HS-5 (cell line): ENCODE data around the gene CD7.
"Not testable (repeated sequence)": the region's sequence is repeated elsewhere in the genome, so short reads cannot be mapped to it uniquely, and the experiment has no call there.

Source experiments
- DNase-seq: peaks from one replicate; pipeline ENCODE4 v3.0.0-alpha.2; 2012; ENCODE audit warnings: low read depth

CD7 gene

DNA sequence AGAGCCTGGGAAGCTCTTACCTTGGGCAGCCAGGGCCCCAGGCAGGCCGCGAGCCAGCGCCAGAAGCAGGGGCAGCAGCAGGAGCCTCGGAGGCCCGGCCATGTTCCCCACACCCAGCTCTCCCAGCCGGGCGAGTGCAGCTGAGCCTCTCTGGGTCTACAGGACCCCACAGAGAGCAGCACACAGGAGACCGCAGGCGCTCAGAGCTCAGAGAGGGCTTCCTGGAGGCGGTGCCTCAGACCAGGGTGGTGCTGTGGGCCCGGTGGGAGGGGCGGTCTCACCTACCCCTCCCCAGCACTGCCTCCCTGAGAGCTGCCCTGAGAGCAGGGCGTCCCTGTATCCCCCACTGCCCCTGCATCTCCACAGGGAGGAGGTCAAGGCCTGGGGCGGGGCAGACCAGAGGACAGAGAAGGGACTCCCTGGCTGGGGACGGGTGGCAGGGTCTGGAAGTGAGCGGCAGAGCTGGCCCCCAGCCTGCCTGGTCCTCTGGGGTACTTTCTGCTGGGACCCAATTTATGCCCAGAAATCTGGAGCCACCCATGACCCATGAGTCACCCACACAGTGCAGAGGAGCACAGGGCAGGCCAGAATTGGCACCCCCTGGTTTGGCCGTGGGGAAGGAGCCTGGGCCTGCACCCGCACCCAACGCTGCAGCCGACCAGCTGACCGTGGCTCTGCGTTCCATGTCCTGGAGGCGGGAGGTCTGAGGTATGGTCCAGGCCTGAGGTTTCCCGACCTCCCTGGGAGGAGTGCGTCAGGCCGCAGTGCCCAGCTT lies at the start of gene CD7:
Gene CD7 (minus strand): TSS at position 215 of the 775 bp plus-strand sequence. CDS start 113 bp downstream, at position 102.
- DNase-seq: no peak

DNA sequence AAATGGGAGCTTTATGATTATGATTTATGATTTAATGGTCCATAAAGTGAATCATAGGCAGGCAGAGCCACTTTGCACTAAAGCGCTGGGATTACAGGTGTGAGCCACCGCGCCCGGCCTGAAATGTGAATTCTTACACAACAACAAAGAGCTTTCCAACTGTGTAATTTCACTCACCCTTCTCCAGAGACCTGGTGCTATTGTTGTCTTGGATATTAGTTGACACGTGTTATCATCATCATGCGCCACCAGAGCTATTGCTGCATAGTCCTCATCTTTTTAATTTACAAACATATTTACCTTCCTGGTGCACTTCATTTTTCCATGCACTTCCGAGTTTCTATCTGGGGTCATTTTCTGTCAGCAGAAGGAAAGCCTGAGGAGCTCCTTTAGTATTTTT lies 49.3 kb upstream of the CD7 start:
- no peak for DNase-seq

DNA sequence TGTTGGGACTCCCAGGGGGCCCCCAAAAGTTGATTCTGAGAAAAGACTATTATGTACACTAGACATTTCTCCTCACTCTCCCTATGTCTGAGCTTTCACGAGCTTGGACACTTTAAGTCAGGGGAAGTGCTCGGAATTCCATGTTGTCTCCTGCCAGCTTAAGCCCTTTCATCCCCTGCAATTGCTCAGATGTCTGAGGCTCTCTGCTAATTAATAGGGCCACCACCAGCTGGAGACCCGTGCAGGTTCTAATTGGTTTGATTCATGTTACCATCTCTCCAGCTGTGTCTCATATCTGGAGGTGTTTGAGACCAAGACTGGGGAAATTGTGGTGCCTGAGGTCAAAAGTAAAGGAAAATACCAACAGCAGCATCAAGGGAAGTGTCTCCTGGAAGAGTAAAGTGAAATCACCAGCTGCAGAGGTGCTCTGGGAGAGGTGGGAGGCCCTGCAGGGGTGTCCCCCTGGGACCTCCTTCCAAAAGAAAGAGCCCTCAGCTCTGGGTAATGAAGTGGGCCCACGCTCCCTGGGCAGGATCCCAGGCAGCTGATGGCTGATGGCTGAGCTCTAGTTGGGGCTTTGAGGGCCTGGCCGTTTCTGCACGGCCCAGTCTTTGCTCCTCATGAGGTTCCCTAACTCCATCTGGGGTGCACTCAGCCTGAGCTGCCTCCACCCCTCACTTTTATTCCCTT lies 48.3 kb upstream of the CD7 start:
- DNase-seq: no peak

DNA sequence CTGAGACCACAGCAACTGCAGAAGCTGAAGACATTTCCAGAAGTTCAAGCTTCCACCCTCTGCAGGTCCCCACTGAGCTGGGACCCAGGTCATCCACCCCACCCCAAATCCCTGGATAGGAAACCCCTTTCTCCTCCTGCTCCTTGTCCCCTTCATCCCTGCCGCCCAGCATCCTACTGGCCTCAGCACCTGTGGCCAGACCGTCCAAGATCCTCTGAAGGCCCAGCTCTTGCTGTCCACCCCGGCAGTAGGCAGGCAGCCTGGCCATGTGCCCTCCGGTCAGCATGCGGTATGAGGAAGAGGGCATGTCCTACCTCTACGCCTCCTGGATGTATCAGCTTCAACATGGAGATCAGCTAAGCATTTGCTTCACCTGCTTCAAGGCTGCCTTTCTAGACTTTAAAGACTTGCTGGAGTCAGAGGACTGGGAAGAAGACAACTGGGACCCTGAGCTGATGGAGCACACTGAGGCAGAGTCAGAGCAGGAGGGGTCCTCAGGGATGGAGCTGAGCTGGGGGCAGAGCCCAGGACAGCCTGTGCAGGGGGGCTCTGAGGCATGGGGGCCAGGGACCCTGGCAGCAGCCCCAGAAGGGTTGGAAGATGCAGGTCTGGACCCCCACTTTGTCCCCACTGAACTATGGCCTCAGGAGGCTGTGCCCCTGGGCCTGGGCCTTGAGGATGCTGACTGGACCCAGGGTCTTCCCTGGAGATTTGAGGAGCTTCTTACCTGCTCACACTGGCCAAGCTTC lies 44.7 kb upstream of the CD7 start:
- no peak for DNase-seq

DNA sequence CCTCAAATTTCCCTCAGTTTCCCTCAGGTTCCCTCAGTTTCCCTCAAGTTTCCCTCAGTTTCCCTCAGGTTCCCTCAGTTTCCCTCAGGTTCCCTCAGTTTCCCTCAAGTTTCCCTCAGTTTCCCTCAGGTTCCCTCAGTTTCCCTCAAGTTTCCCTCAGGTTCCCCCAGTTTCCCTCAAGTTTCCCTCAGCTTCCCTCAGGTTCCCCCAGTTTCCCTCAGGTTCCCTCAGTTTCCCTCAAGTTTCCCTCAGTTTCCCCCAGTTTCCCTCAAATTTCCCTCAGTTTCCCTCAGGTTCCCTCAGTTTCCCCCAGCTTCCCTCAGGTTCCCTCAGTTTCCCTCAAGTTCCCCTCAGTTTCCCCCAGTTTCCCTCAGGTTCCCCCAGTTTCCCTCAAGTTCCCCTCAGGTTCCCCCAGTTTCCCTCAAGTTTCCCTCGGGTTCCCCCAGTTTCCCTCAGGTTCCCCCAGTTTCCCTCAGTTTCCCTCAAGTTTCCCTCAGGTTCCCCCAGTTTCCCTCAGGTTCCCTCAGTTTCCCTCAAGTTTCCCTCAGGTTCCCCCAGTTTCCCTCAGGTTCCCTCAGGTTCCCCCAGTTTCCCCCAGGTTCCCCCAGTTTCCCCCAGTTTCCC lies 42.2 kb upstream of the CD7 start:
- not testable (repeated sequence) for DNase-seq

DNA sequence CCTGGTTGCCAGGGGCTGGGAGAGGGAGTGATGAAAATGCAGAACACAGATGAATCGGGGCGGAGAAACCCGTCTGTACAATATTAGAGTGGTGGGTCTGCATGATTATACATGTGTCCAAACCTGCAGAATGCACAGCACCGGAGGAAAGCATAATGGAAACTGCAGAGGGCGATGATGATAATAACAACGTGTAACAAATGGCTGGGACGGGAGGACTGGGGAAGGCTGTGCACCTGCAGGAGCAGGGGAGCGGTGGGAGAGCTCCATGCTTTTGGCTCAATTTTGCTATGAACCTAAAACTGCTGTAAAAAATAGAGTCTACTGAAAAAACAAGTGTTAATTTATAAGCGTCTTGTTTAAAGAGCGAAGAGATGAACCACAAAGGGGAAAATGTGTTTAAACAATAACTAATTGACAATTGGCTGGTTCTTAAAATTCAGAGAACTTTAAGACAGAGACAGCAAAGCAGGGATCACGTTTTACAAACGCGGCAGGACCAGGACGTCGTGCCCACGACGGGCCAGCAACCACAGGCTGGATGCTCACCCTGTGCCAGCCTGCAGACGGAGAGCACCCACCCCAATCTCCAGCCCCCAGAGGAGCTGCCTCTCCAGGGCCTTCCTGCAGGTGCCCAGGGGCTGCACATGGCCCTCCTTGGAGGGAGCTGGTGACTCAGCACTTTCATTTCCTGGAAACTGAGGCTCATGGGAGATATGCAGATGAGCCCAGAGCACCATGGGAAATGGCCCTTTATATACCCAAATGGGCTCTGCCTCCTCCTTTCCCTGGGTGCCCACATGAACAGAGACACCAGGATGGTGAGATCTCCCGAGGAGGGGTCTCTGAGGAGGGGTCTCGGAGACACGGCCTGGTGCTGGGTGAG lies 41.3 kb upstream of the CD7 start, which contains the start of gene TEX19:
Gene TEX19 (plus strand): TSS at position 783 of the 886 bp plus-strand sequence. CDS start 2,904 bp downstream, outside the sequence.
- DNase-seq: no peak

DNA sequence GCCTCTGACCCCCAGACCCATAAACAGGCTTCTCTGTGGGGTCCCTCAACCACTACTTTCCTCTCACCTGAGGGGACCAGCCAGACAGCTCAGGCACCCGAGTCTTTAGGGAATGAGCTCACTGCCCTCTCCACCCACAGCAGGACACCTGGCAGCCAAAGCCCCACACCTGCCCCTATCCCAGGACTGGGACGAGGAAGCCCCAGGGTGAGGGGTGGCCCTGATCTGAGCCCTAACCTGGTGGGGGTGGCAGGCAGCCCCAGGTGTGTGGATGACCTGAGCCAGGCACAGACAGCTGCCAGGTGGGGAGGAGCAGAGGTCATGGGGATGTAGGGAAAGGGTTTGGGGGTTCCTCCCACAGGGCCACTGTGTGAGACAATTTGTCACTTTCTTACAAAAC lies 40.0 kb upstream of the CD7 start:
- no peak for DNase-seq

DNA sequence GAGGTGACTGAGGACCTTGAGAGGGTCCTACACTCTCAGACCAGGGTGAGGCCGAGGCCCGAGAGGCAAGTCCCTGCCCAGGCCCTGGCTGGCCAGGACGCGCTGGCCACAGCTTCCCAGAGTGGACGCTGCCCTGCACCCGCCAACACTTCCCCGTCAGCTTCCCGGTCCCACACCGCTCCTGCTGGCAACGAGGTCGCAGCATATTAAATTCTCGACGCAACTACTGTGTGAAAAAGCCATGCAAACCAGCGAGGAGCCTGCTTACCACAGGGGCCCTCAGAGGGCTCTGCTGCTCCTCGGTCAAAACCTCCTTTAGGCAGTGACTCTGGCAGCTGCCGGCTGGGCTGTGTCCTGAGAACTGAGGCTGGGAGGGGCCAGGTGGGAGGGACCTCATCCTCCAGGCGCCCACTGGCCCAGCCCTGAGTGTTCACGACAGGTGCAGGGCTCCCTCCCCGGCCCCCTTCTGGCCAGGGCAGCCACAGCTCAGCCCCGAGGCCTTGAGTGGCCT lies 39.5 kb upstream of the CD7 start:
- DNase-seq: no peak

DNA sequence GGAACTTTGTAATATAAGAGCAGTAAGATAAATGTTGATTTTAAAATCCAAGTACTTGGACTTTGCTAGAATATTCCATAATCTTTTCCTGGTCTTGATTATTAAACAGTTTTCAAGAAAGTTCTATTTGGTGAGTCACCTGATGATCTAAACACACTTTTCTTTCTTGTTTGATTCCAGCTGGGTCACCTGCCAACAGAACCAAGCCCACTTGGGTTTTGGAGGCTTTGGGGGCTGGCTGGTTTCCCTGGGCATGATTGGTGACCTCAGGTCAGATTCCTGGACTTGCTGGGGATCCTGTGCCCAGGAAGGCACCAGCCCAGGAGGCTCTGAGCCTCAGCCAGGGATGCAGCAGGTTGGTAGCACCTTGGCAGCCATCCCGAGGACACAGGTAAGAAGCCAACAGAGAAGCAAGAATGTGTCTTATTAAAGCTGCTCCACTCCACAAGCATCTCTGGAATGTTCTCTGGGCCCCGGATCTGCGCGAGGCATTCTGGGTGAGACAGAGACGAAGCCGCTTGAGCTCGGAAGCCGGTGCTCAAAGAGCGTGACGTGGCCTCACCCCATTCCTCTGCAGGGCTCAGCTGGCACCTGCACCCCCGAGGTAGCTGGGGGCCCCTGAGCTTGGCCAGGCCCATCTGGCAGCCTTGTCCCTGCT lies 38.5 kb upstream of the CD7 start:
- no peak for DNase-seq

DNA sequence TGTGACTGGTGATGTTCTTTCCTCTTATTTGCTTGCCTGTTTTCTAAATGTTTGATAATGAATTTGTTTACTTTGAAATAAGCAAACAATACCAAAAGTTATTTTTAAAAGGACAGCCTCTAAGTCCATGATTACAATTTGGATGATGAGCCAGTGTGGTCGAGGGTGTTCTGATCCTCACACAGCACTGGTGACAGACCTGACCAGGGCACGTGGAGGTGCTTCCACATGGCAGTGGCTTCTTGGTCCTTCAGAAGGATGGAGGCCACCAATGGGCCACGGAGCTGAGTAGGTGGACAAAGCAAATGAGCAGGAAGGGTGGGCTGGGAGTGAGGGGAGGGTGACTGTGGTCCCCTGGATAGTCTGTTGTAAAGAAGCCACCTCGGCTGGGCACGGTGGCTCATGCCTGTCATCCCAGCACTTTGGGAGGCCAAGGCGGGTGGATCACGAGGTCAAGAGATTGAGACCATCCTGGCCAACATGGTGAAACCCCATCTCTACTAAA lies 37.4 kb upstream of the CD7 start:
- DNase-seq: no peak

DNA sequence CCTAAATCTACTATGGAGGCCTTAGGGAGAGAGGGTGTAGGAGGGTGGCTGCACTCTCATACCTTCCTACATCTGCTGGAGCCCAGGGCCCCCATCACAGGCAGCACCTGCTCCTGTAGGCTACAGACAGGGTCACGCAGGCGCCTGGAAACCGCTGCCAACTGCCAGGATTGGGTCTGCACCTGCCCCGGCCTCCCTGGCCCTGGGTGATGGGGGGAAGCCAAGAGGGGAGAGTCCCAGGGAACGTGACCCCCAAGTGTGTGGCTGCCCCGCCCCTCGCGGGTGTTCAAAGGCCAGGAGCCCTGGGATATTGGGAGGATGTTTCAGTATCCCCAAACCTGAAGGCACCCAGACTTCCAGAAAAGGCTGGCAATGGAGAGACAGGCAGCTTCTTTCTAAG lies 36.1 kb upstream of the CD7 start:
- no peak for DNase-seq

DNA sequence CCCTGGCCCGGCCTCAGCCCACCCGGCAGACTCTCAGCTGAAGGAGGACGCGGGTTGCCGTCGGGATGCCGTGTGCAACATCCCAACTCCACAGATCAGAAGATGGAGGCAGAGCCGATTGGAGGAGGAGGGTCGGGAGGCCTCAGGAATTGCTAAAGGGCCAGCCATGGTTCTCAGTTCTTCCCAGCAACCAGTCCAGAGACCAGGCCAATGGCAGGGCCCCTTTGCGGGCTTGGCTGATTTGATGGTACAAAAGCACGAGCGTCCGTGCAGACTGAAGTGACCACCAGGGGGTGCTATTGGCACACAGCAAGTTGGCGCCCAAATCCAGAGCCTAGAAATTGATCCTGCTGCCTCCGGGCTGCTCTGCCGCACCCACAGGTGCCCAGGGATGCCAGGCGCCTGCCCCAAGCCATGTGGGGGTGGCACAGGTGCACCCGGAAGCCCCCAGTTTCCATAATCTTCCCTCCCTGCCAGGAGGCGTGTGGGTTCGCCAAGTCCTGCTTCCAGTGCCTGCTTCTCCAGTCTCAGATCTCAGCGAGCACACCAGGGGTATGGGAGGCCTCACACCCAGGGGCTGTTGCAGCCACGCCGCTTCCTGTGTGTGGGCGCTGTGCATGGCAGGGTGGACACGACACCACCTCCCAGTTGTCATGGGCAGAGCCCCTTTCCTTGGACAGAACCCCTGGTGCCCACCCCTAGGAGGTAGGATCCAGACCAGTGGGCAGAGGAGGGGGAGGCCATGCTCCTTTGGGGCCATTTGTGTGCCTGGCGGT lies 34.5 kb upstream of the CD7 start:
- DNase-seq: peak; percentile 53

DNA sequence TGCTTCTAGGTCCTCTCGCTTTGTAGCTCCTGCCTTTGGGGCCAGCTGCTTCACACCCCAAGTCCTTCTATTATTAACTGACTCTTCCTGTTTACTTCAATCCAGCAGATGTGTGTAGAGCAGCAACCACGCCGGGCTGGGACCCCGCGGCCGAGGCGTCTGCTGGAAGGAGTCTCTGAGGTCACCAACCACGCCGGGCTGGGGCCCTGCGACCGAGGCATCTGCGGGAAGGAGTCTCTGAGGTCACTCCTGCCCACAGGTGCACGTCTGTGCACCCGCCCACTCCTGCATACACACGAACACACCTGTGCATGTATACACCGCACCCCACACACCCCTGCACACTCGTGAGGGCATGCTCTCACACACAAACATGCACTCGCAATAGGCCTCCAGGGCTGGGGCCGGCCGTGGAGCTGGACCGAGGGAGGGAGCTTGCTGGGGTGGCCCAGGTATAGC lies 33.9 kb upstream of the CD7 start:
- no peak for DNase-seq

DNA sequence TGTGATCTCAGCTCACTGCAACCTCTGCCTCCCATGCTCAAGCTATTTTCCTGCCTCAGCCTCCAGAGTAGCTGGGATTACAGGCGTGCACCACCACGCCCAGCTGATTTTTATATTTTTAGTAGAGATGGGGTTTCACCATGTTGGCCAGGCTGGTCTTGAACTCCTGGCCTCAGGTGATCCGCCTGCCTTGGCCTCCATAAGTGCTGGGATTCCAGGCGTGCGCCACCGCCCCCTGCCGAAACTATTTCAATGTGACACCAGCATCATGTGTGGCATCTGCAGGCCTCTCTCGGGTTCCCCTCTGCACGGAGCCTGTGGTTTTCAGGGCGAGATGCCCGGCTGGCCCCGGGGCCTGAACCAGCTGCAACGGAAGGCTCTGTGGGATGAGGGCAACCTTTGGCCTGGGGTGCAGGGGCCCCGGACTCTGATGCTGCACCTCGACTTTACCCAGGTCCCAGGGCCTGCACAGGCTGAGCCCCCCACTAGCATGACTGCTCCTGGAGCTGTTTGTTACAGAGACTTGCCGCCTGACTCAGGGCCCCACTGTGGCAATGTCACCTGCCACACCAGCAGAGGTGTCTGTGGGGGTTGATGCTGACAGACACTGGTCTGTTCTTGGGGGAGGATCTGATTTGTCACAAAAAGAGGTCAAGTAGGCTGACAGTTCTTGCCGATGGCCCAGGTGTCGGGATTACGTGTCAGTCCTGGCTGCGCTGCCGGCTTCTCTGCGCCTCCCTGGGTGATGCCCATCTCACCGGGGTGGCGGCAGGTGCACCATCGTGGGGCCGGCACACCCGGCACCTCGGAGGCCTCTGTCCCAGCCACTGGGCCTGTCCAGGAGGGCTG lies 33.0 kb upstream of the CD7 start:
- DNase-seq: no peak

DNA sequence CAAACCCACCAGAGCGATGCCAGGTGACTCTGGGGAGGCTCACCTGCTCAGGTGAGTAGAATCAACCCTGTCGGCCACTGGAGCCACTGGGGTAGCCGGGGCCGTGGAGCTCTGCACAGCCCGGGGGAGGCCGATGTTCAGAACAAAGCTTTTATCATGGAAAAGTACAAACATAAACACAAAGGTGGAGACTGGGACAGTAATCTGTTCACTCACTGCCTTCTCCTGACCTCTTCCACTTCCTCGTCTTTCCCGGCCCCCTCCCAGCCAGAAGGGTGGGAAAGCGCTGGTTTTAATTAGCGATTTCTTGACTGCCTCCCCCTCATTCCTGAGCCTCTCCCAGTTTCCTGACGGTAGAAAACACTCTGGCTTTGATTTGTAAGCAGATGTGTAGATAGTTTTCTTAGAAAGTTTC lies 31.9 kb upstream of the CD7 start:
- DNase-seq: peak; percentile 25

DNA sequence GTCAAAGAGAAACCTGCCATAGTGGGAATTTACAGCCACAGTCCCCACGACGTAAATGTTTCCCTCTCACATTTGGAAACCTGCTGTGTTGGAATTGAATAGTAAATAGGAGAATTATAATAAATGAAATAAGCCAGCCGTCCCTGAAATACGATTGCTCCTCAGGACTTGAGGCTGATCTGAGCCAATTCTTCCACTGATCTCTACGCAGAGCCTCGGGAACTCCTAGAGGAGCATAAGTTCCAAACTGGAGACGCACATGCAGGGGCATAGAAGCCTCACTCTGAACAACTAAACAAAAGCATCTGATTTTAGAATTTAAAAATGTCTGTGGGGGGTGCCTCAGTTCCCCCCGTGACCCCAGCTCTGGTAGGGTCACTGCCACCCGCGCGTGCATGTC lies 31.5 kb upstream of the CD7 start:
- DNase-seq: no peak

DNA sequence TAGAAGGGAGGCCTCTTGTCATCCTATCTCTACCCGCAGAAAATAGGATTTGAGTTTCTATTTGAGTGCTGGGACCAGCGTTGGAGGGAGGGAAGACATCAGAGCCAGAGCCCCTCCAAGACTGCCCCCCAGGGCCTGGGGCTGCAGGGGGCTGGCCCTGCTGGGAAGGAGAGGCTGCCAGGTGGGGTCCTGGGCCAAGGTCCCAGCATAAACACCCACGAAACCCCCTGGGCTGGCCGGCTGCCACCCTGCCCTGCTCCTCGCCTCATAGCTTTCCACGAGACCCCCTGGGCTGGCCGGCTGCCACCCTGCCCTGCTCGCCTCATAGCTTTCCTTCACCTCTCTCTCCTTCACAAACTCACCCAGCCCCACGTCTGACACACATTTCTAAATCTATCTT lies 31.0 kb upstream of the CD7 start:
- DNase-seq: no peak

DNA sequence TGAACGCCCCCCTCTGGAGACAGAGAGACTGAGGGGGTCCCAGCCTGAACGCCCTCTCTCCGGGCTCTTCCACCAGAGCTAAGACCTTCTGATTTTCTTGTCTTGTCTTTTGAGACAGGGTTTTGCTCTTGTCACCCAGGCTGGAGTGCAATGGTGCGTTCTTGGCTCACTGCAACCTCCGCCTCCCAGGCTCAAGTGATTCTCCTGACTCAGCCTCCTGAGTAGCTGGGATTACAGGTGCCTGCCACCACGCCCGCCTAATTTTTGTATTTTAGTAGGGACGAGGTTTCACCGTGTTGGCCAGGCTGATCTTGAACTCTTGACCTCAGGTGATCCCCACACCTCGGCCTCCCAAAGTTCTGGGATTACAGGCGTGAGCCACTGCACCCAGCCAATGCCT lies 30.6 kb upstream of the CD7 start:
- not testable (repeated sequence) for DNase-seq
